Inflammatory macrophage (primary cell): ENCODE measurements around the gene KDM2B.

Source experiments
- DNase-seq, 2 donors: peaks; one replicate each; pipeline ENCODE4 v3.0.0-alpha.2; 2020 to 2022
- total RNA-seq, 18 experiments: gene quantifications; one replicate each; lab custom pipeline; 2026; ENCODE audit warnings: mixed read lengths in 6 of 18, inconsistent platforms in 2 of 18; lab: John Stamatoyannopoulos, UW

The KDM2B gene
- total RNA-seq, result 22.9 to 106 (median 72.6) reads per million in 18 experiments

- DNase-seq, result peak; percentile 43 to 46
Observed at GRCh38 chr12:121580959-121581685, at the start of gene KDM2B. KDM2B (minus strand) TSS chr12:121581023; CDS start chr12:121580911, 112 bp downstream.

GRCh38 chr12:121628536-121628935 lies 47.7 kb upstream of the KDM2B start:
- DNase-seq, result peak in 1 of 2 donors; percentile 13

GRCh38 chr12:121628037-121628436 lies 47.2 kb upstream of the KDM2B start:
- DNase-seq, result peak in 1 of 2 donors; percentile 27

- DNase-seq, result peak; percentile 38 to 68
Observed at GRCh38 chr12:121626853-121627640, 46.2 kb upstream of the KDM2B start.

- DNase-seq, result peak; percentile 89 to 91
Observed at GRCh38 chr12:121626087-121626852, 45.4 kb upstream of the KDM2B start, which contains the start of gene ORAI1. ORAI1 (plus strand) TSS chr12:121626530.

- peak; percentile 16 to 17 for DNase-seq
Observed at GRCh38 chr12:121620333-121620891, 39.6 kb upstream of the KDM2B start.

GRCh38 chr12:121618659-121619233 lies 37.9 kb upstream of the KDM2B start:
- no peak for DNase-seq

- peak in 1 of 2 donors; percentile 47 for DNase-seq
Observed at GRCh38 chr12:121614872-121615467, 34.1 kb upstream of the KDM2B start.

- DNase-seq, result peak; percentile 48 to 52
Observed at GRCh38 chr12:121613462-121613861, 32.6 kb upstream of the KDM2B start.

- no peak for DNase-seq
Observed at GRCh38 chr12:121611306-121611705, 30.5 kb upstream of the KDM2B start.

GRCh38 chr12:121610239-121611149 lies 29.7 kb upstream of the KDM2B start:
- DNase-seq, result no peak

- DNase-seq, result no peak
Observed at GRCh38 chr12:121608301-121608700, 27.5 kb upstream of the KDM2B start.

- no peak for DNase-seq
Observed at GRCh38 chr12:121603581-121603980, 22.8 kb upstream of the KDM2B start.

GRCh38 chr12:121602766-121603165 lies 21.9 kb upstream of the KDM2B start:
- DNase-seq, result no peak

- no peak for DNase-seq
Observed at GRCh38 chr12:121600702-121601336, 20.0 kb upstream of the KDM2B start.

- no peak for DNase-seq
Observed at GRCh38 chr12:121596526-121596925, 15.7 kb upstream of the KDM2B start.

- no peak for DNase-seq
Observed at GRCh38 chr12:121595520-121595919, 14.7 kb upstream of the KDM2B start.

GRCh38 chr12:121592320-121592719 lies 11.5 kb upstream of the KDM2B start:
- no peak for DNase-seq

GRCh38 chr12:121590476-121591143 lies 9.8 kb upstream of the KDM2B start:
- no peak for DNase-seq
